Measurements from ENCODE around the gene CLMP. TPM values are rescaled to one million over a fixed set of nuclear protein-coding genes. Genes with fewer than 3 reads are reported as not detected.

CLMP gene
- total and polyA plus RNA-seq, 9 of the 15 experiments (the other 6 are each of a cell fraction or from before 2014, with no cell fraction given) = 0.02 to 0.15 (median 0.03) TPM; not detected in 6

DNA sequence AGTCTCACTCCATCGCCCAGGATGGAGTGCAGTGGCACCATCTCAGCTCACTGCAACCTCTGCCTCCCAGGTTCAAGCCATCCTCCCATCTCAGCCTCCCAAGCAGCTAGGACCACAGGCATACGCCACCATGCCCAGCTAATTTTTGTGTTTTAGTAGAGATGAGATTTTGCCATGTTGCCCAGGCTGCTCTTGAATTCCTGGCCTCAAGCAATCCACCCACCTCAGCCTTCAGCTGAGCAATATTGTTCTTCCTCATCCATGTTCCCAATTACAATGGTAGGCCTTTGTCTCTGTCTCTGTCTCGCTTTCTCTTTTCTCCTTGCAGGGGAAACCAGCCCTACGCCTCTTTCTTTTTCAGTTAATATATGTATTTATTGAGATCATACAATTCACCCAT is 143.4 kb downstream of the CLMP start:
- WGBS (ENCODE audit: insufficient coverage, low coverage, missing lambda C conversion rate) = 64% methylated on average over 4 of the region's 4 CpGs
- Histone ChIP-seq H3K9ac (ENCODE audit: insufficient read depth in 1 of 2, low read depth in 2 of 2, low read length in 2 of 2) (no peak overlapping the region), H4K20me1 (replicated peaks; ENCODE audit: control insufficient read depth, insufficient read depth, low read length) (peaks cover 16% of the 10 kb centered on the region), H3K27ac (ENCODE audit: extremely low read depth, low read depth, low read length) (no peak overlapping the region), H3K4me2 (ENCODE audit: insufficient read depth, low read length) (no peak overlapping the region), H2AFZ (ENCODE audit: low read depth, low read length) (no peak overlapping the region), H3K36me3 (ENCODE audit: control insufficient read depth, insufficient read depth, low read length) (peaks cover 16% of the 10 kb centered on the region), H3K79me2 (ENCODE audit: control insufficient read depth, insufficient read depth, low read length) (0 out of 3 replicates have a peak, but pooled peaks cover under 1% of the 10 kb centered on the region), H3K4me1 (replicated peaks in 1 of 2; ENCODE audit: control insufficient read depth in 2 of 2, insufficient read depth in 2 of 2, low read length in 2 of 2) (no peaks in the 10 kb centered on the region), H3K27me3 (ENCODE audit: control insufficient read depth in 2 of 2, insufficient read depth in 2 of 2, low read length in 2 of 2) (peaks cover 19 to 21% of the 10 kb centered on the region in 2 experiments; a peak in 4 of 5 replicates), H3K9me3 (replicated peaks; ENCODE audit: control insufficient read depth, insufficient read depth, low read depth, low read length) (no peaks in the 10 kb centered on the region), H3K9me1 (ENCODE audit: control insufficient read depth, insufficient read depth, low read length) (no peaks in the 10 kb centered on the region), H3K4me3 (no peak overlapping the region)
- no TSS peak for BruUV-seq (replicated peaks)
- in situ Hi-C loops (cut with MboI) = no loop called here
- ATAC-seq (no peak), DNase-seq (ENCODE audit: extremely low read depth in 1 of 4, low spot score in 3 of 4) (no peak), FAIRE-seq (no peak)
- intact Hi-C loops (cut with micrococcal nuclease) = no loop called here
- CTCF ChIA-PET (ENCODE audit: low intra/inter-chr PET ratio) = interaction anchor here (0.6 to 0.7 kb wide), 2 partner anchors 218 to 1396 kb away, joined by 4 read pairs; no protein-coding TSS in a partner anchor
- no peak for TF ChIP-seq ESRRB (CRISPR knock-in tag; IDR thresholded peaks at IDR 0.05; ENCODE audit: borderline replicate concordance)
- TF ChIP-seq HDAC6 (IDR thresholded peaks at IDR 0.05; ENCODE audit: low read depth, low read length) = no peak
- TF ChIP-seq SOX6 (IDR thresholded peaks at IDR 0.05) = no peak
- POLR2A ChIA-PET = interaction anchor here (0.6 to 2.8 kb wide), 2 partner anchors 10 to 404 kb away, joined by 3 to 16 read pairs; partner anchors contain the start of gene HSPA8

GRCh38 chr11:123051146-123051545 is 143.9 kb downstream of the CLMP start:
- intact Hi-C loops (cut with micrococcal nuclease) = no loop called here
- no peaks in the 10 kb centered on the region for H3K4me1 ChIP-seq (replicated peaks in 1 of 2; ENCODE audit: control insufficient read depth in 2 of 2, insufficient read depth in 2 of 2, low read length in 2 of 2)
- BruUV-seq (replicated peaks) = no TSS peak
- no peak overlapping the region for H2AFZ ChIP-seq (ENCODE audit: low read depth, low read length)
- WGBS (ENCODE audit: insufficient coverage, low coverage, missing lambda C conversion rate) = 61% methylated on average over 9 of the region's 9 CpGs
- H4K20me1 ChIP-seq (replicated peaks; ENCODE audit: control insufficient read depth, insufficient read depth, low read length) = peaks cover 11% of the 10 kb centered on the region
- no peak overlapping the region for H3K4me2 ChIP-seq (ENCODE audit: insufficient read depth, low read length)
- FAIRE-seq (no peak), ATAC-seq (no peak), DNase-seq (ENCODE audit: extremely low read depth in 1 of 4, low spot score in 3 of 4) (no peak)
- H3K36me3 ChIP-seq (ENCODE audit: control insufficient read depth, insufficient read depth, low read length) = peaks cover 11% of the 10 kb centered on the region; the same call in 2 of the 3 replicates
- CTCF ChIA-PET (ENCODE audit: low intra/inter-chr PET ratio) = no interaction called here
- H3K27me3 ChIP-seq (ENCODE audit: control insufficient read depth in 2 of 2, insufficient read depth in 2 of 2, low read length in 2 of 2) = peaks cover 21 to 26% of the 10 kb centered on the region in 2 experiments; a peak in 4 of 5 replicates
- in situ Hi-C loops (cut with MboI) = no loop called here
- H3K4me3 ChIP-seq = no peak overlapping the region
- no peak overlapping the region for H3K9ac ChIP-seq (ENCODE audit: insufficient read depth in 1 of 2, low read depth in 2 of 2, low read length in 2 of 2)
- no peaks in the 10 kb centered on the region for H3K9me3 ChIP-seq (replicated peaks; ENCODE audit: control insufficient read depth, insufficient read depth, low read depth, low read length)
- no peaks in the 10 kb centered on the region for H3K79me2 ChIP-seq (ENCODE audit: control insufficient read depth, insufficient read depth, low read length)
- no peak overlapping the region for H3K27ac ChIP-seq (ENCODE audit: extremely low read depth, low read depth, low read length)
- H3K9me1 ChIP-seq (ENCODE audit: control insufficient read depth, insufficient read depth, low read length) = no peaks in the 10 kb centered on the region
- TF ChIP-seq TFAM (CRISPR knock-in tag; conservative IDR thresholded peaks at IDR 0.05) (no peak), CEBPB (tag; IDR thresholded peaks at IDR 0.05) (no peak), PHB (CRISPR knock-in tag; IDR thresholded peaks at IDR 0.05) (no peak), RHOXF2B (CRISPR knock-in tag; conservative IDR thresholded peaks at IDR 0.05) (no peak), RBM25 (IDR thresholded peaks at IDR 0.05; ENCODE audit: low read depth, low read length, severe bottlenecking) (no peak), ZNF274 (IDR thresholded peaks at IDR 0.05; ENCODE audit: borderline replicate concordance, low read depth, low read length) (no peak), NFIC (IDR thresholded peaks at IDR 0.05) (no peak), ZSCAN32 (CRISPR knock-in tag; IDR thresholded peaks at IDR 0.05) (no peak), ELF4 (CRISPR knock-in tag; IDR thresholded peaks at IDR 0.05) (no peak)
- TF ChIP-seq, protein P1, sequence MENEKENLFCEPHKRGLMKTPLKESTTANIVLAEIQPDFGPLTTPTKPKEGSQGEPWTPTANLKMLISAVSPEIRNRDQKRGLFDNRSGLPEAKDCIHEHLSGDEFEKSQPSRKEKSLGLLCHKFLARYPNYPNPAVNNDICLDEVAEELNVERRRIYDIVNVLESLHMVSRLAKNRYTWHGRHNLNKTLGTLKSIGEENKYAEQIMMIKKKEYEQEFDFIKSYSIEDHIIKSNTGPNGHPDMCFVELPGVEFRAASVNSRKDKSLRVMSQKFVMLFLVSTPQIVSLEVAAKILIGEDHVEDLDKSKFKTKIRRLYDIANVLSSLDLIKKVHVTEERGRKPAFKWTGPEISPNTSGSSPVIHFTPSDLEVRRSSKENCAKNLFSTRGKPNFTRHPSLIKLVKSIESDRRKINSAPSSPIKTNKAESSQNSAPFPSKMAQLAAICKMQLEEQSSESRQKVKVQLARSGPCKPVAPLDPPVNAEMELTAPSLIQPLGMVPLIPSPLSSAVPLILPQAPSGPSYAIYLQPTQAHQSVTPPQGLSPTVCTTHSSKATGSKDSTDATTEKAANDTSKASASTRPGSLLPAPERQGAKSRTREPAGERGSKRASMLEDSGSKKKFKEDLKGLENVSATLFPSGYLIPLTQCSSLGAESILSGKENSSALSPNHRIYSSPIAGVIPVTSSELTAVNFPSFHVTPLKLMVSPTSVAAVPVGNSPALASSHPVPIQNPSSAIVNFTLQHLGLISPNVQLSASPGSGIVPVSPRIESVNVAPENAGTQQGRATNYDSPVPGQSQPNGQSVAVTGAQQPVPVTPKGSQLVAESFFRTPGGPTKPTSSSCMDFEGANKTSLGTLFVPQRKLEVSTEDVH (IDR thresholded peaks at IDR 0.05; ENCODE audit: low read depth, partially characterized antibody) = no peak
- POLR2A ChIA-PET = no interaction called here

All from K562 (cell line).